Limb (tissue), 2 donors: ENCODE measurements around the gene TRIOBP.
"Not testable (repeated sequence)": the region's sequence is repeated elsewhere in the genome, so short reads cannot be mapped to it uniquely, and the experiment has no call there.

Source experiments
- DNase-seq, 2 donors: peaks; one replicate each; pipeline ENCODE4 v3.0.0-alpha.2; 2016; ENCODE audit errors: extremely low spot score in 2 of 2

TRIOBP gene

GRCh38 chr22:37692627-37693285 is 4.1 kb upstream of the TRIOBP start:
- DNase-seq: no peak

DNA sequence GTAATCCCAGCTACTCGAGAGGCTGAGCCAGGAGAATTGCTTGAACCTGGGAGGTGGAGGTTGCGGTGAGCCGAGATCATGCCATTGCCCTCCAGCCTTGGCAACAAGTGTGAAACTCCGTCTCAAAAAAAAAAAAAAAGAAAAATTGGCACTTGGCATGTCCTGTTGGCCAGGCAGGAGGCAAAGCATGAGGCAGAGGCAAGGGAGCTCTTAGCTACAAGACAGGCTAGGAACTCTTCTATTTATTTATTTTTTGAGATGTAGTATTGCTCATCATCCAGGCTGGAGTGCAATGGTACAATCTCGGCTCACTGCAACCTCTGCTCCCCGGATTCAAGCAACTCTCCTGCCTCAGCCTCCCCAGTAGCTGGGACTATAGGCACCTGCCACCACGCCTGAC is 2.7 kb upstream of the TRIOBP start:
- not testable (repeated sequence) for DNase-seq

- DNase-seq: not testable (repeated sequence)
Observed at GRCh38 chr22:37696260-37696656, 590 bp upstream of the TRIOBP start.

GRCh38 chr22:37697538-37697835 is 639 bp downstream of the TRIOBP start:
- DNase-seq: no peak

GRCh38 chr22:37701141-37701786 is 4.4 kb downstream of the TRIOBP start:
- no peak for DNase-seq

DNA sequence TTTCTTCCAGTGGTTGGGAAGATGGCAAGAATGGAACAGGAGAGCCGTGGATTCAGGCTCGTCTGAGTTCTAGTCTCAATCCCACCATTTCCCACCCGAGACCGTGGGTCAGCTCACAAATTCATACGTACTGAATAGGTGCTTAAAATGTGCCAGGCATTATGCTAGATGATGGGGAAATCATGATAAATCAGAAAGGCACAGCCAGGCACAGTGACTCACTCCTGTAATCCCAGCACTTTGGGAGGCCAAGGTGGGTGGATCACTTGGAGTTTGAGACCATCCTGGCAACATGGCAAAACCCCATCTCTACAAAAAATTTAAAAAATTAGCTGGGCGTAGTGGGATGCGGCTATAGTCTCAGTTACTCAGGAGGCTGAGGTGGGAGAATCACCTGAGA is 7.1 kb downstream of the TRIOBP start:
- no peak for DNase-seq

GRCh38 chr22:37704645-37705044 is 7.8 kb downstream of the TRIOBP start:
- no peak for DNase-seq

- DNase-seq: no peak
Observed at GRCh38 chr22:37705205-37705604, 8.4 kb downstream of the TRIOBP start.

GRCh38 chr22:37708580-37709444 is 12.0 kb downstream of the TRIOBP start:
- DNase-seq: no peak

- DNase-seq: no peak
Observed at GRCh38 chr22:37709445-37709765, 12.6 kb downstream of the TRIOBP start.

DNA sequence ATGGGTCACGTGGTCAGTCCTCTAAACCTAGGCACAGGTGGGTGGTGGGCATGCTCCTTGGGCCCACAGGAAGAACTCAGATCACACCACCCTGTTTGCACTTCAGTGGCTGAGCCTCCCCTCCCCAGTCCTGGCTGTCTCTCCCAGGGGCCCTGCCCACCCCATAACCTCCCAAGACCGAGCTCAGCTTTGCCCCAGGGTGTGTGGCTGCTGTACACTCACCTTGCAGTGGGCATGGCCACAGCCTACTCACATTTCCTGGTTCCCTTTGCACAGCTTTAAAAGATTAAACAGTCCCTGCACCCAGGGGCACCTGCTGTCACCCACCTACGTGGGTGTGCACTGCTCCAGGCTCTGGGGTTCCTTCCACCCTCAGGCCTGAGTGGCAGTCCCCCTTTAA is 13.8 kb downstream of the TRIOBP start:
- DNase-seq: no peak

DNA sequence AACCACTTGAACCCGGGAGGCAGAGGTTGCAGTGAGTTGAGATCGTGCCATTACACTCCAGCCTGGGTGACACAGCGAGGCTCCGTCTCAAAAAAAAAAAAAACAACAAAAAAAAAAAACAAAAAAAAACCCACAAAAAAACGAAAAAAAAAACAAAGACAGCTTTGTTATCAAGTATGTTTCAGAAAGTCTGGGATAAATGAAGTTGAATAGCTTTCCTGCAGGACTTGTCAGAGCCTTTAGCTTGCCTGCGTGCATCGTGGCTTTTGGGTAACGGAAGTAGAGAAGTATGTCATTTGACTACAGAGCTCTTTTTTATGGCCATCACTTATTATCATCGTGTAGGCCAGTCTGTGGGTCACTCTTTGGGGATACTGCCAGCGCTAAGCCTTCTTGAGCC is 14.6 kb downstream of the TRIOBP start:
- DNase-seq: no peak

DNA sequence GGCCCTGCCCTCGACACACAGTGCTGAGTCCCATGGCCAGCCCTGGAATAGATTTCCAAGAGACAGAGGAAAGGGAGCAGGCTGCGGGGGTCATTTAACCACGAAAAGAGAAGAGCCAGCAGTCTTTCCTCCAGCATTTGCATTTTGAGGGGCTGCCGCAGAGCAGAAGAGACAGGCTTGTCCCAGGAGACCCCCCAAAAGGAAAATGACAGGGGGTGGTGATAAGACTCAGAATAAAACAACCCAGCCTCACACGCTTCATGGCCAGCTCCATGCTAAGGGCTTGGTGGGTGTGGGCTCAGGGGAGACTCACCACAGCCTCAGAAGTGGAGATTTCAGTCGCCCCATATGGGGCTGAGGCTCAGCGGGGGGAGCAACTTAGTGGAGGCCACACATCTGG is 16.9 kb downstream of the TRIOBP start:
- DNase-seq: no peak

DNA sequence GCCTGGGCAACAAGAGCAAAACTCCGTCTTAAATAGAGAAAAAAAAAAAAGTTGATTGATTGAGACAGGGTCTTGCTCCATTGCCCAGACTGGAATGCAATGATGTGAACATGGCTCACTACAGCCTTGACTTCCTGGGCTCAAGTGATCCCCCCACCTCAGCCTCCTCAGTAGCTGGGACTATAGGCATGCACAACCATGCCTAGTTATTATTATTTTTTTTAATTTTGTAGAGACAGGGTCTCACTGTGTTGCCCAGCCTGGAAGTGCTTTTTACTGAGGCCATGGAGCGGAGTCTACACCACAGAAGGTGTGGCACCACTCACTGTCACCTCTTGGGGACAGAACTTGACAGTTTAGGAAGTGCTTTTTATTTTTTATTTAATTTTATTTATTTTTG is 17.8 kb downstream of the TRIOBP start:
- no peak for DNase-seq

- DNase-seq: no peak
Observed at GRCh38 chr22:37715760-37716159, 18.9 kb downstream of the TRIOBP start.

DNA sequence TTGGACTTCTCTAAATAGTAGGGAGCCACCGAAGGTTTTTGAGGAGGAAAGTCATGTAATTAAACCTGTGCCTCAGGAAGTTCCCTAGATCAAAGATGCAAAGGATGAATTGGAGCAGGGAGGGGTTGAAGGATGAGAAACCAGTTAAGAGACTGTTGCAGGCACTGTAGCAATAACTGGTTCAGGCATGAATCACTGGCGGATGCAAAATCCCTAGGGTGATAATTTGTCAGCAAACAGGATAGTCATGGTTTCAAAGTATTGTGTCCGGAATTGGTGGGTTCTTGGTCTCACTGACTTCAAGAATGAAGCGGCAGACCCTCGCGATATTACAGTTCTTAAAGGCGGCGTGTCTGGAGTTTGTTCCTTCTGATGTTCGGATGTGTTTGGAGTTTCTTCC is 19.9 kb downstream of the TRIOBP start:
- no peak for DNase-seq

GRCh38 chr22:37717235-37717634 is 20.4 kb downstream of the TRIOBP start:
- DNase-seq: not testable (repeated sequence)

DNA sequence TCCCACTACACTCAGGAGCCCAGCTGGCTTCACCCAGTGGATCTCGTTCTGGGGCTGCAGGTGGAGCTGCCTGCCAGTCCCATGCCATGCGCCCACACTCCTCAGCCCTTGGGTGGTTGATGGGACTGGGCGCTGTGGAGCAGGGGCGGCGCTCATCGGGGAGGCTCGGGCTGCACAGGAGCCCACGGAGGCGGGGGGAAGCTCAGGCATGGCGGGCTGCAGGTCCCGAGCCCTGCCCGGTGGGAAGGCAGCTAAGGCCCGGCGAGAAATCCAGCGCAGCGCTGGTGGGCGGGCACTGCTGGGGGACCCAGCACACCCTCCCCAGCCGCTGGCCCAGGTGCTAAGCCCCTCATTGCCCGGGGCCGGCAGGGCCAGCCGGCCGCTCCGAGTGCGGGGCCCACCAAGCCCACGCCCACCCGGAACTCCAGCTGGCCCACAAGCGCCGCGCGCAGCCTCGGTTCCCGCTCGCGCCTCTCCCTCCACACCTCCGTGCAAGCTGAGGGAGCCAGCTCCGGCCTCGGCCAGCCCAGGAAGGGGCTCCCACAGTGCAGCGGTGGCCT is 21.0 kb downstream of the TRIOBP start:
- not testable (repeated sequence) for DNase-seq

DNA sequence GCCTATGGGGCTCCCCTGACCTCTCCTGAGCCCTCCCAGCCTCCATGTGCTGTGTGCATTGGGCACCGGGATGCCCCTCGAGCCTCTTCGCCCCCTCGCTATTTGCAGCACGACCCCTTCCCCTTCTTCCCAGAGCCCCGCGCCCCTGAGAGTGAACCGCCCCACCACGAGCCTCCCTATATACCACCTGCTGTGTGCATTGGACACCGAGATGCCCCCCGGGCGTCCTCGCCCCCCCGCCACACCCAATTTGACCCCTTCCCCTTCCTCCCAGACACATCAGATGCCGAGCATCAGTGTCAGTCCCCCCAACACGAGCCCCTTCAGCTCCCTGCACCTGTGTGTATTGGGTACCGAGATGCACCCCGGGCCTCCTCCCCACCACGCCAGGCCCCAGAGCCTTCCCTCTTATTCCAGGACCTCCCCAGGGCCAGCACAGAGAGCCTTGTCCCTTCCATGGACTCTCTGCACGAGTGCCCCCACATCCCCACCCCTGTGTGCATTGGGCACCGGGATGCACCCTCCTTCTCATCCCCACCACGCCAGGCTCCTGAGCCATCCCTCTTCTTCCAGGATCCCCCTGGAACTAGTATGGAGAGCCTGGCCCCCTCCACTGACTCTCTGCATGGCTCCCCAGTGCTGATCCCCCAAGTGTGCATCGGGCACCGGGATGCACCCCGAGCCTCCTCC is 28.8 kb downstream of the TRIOBP start:
- DNase-seq: no peak

GRCh38 chr22:37726241-37726887 is 29.5 kb downstream of the TRIOBP start:
- DNase-seq: no peak

DNA sequence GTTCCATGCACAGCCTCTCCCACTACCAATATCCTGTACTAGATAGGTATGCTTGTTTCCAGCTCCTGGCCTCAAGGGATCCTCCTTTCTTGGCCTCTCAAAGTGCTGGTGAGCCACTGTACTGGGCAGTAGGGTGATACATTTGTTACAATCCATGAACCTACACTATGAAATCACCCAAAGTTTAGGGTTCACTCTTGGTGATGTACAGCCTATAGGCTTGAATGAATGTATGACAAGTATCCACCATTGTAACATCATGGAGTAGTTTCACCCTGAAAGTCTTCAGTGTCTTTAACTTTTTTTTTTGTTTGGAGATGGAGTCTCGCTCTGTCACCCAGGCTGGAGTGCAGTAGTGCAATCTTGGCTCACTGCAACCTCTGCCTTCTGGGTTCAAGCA is 31.8 kb downstream of the TRIOBP start:
- DNase-seq: no peak
